ENCODE measurements around the gene BANP.
"Not testable (repeated sequence)": the region's sequence is repeated elsewhere in the genome, so short reads cannot be mapped to it uniquely, and the experiment has no call there.

The BANP gene

GRCh38 chr16:88014954-88015805 lies 63.9 kb downstream of the BANP start:
- no peak for DNase-seq (ENCODE audit: low read depth, low spot score)

- DNase-seq (ENCODE audit: low read depth, low spot score): no peak
These were observed 64.5 kb downstream of the BANP start for GRCh38 chr16:88015806-88016140.

- DNase-seq (ENCODE audit: low read depth, low spot score): not testable (repeated sequence)
These were observed 65.2 kb downstream of the BANP start for GRCh38 chr16:88016386-88016785.

- DNase-seq (ENCODE audit: low read depth, low spot score): no peak
These were observed 65.7 kb downstream of the BANP start for GRCh38 chr16:88016964-88017363.

- DNase-seq (ENCODE audit: low read depth, low spot score): no peak
These were observed 66.4 kb downstream of the BANP start for GRCh38 chr16:88017587-88018101.

GRCh38 chr16:88018382-88018781 lies 67.1 kb downstream of the BANP start:
- not testable (repeated sequence) for DNase-seq (ENCODE audit: low read depth, low spot score)

- not testable (repeated sequence) for DNase-seq (ENCODE audit: low read depth, low spot score)
These were observed 68.0 kb downstream of the BANP start for GRCh38 chr16:88019041-88019820.

GRCh38 chr16:88019821-88020515 lies 68.7 kb downstream of the BANP start:
- DNase-seq (ENCODE audit: low read depth, low spot score): no peak

- DNase-seq (ENCODE audit: low read depth, low spot score): no peak
These were observed 69.3 kb downstream of the BANP start for GRCh38 chr16:88020516-88020885.

GRCh38 chr16:88021041-88021970 lies 70.1 kb downstream of the BANP start:
- DNase-seq (ENCODE audit: low read depth, low spot score): not testable (repeated sequence)

- DNase-seq (ENCODE audit: low read depth, low spot score): no peak
These were observed 71.1 kb downstream of the BANP start for GRCh38 chr16:88022076-88023042.

- no peak for DNase-seq (ENCODE audit: low read depth, low spot score)
These were observed 72.1 kb downstream of the BANP start for GRCh38 chr16:88023366-88023765.

GRCh38 chr16:88023786-88024185 lies 72.6 kb downstream of the BANP start:
- no peak for DNase-seq (ENCODE audit: low read depth, low spot score)

GRCh38 chr16:88024491-88025085 lies 73.4 kb downstream of the BANP start:
- DNase-seq (ENCODE audit: low read depth, low spot score): not testable (repeated sequence)

- not testable (repeated sequence) for DNase-seq (ENCODE audit: low read depth, low spot score)
These were observed 73.9 kb downstream of the BANP start for GRCh38 chr16:88025086-88025492.

GRCh38 chr16:88025828-88026555 lies 74.8 kb downstream of the BANP start:
- DNase-seq (ENCODE audit: low read depth, low spot score): not testable (repeated sequence)

- no peak for DNase-seq (ENCODE audit: low read depth, low spot score)
These were observed 76.0 kb downstream of the BANP start for GRCh38 chr16:88026964-88027938.
